Large intestine (tissue), 3 donors: ENCODE data around the gene TUBA8. TPM values are rescaled to one million over a fixed set of nuclear protein-coding genes. Genes with fewer than 3 reads are reported as not detected.
"Not testable (repeated sequence)": the region's sequence is repeated elsewhere in the genome, so short reads cannot be mapped to it uniquely, and the experiment has no call there.

Experiments
- DNase-seq, 2 donors: peaks; one replicate each; pipeline versions ENCODE4 v3.0.0 to v3.0.0-alpha.2; 2013
- H3K27ac ChIP-seq: one replicate; pipeline ENCODE4 v1.5.1; 2013; ENCODE audit warnings: low read length
- H3K27me3 ChIP-seq: 2 replicates; pipeline ENCODE4 v1.6.1; 2013; ENCODE audit warnings: low read length; ENCODE audit not compliant: control insufficient read depth, insufficient read depth
- H3K36me3 ChIP-seq: 2 replicates; pipeline ENCODE4 v1.6.1; 2013; ENCODE audit warnings: low read length; ENCODE audit not compliant: control insufficient read depth, insufficient read depth
- H3K4me1 ChIP-seq: one replicate; pipeline ENCODE4 v1.6.1; 2013; ENCODE audit warnings: low read length; ENCODE audit not compliant: control insufficient read depth, insufficient read depth
- H3K4me3 ChIP-seq: one replicate; pipeline ENCODE4 v1.5.1; 2013; ENCODE audit warnings: low read length
- H3K9me3 ChIP-seq: one replicate; pipeline ENCODE4 v1.6.1; 2013; ENCODE audit warnings: mild to moderate bottlenecking, low read depth, low read length, moderate library complexity; ENCODE audit not compliant: control insufficient read depth
- WGBS: methylation state at CpG from one replicate; pipeline ENCODE4 v1.1.5; 2013; ENCODE audit warnings: low lambda C conversion rate; ENCODE audit not compliant: insufficient coverage; 5-methylcytosine and 5-hydroxymethylcytosine counted together
- polyA plus RNA-seq: library from polyadenylated mRNA; unstranded; fragments of 120-200 nt; gene quantifications from one replicate; pipeline ENCODE4 v1.2.1, GENCODE V29; 2013

The TUBA8 gene
- polyA plus RNA-seq, 1 donor, result 1.9 TPM

- 94% methylated on average over 3 of the region's 15 CpGs for WGBS
- no peak for DNase-seq
- Histone ChIP-seq H3K9me3 (no peaks in the 10 kb centered on the region), H3K36me3 (no peaks in the 10 kb centered on the region), H3K27me3 (peaks cover 18% of the 10 kb centered on the region), H3K4me1 (peaks cover 5% of the 10 kb centered on the region), H3K4me3 (no peak overlapping the region), H3K27ac (no peak overlapping the region)
Observed at GRCh38 chr22:18114976-18115652, 4.5 kb downstream of the TUBA8 start.

GRCh38 chr22:18115906-18116371, 5.3 kb downstream of the TUBA8 start:
- H3K4me1 ChIP-seq, result peaks cover 3% of the 10 kb centered on the region
- no CpG with 5 or more reads among the region's 8 CpGs for WGBS
- no peak for DNase-seq
- H3K27me3 ChIP-seq, result peaks cover 10% of the 10 kb centered on the region
- H3K27ac ChIP-seq, result no peak overlapping the region
- H3K4me3 ChIP-seq, result no peak overlapping the region
- no peaks in the 10 kb centered on the region for H3K9me3 ChIP-seq
- no peaks in the 10 kb centered on the region for H3K36me3 ChIP-seq

DNA sequence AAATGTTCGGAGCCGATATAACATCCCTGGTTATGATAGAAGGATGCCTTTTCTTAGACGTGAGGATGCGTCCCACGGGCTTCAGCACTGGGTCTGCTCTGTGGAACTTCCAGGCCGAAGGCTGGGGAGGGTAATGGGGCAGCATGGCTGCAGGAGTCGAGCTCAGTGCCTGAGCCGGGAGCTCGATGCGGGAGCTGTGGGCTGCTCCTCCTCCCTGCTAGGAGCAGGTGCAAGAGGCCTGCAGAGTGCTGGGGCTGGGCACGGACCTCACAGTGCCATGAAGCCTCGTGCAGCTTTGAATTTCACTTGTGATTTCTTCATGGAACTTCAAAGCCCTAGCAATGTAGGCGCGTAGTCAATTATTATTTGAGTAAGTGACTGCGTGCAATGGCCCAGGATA, 6.0 kb downstream of the TUBA8 start:
- H3K27me3 ChIP-seq, result peaks cover 3% of the 10 kb centered on the region
- H3K9me3 ChIP-seq, result no peaks in the 10 kb centered on the region
- no peaks in the 10 kb centered on the region for H3K4me1 ChIP-seq
- WGBS, result no CpG with 5 or more reads among the region's 15 CpGs
- H3K27ac ChIP-seq, result no peak overlapping the region
- H3K4me3 ChIP-seq, result no peak overlapping the region
- no peaks in the 10 kb centered on the region for H3K36me3 ChIP-seq
- no peak for DNase-seq

DNA sequence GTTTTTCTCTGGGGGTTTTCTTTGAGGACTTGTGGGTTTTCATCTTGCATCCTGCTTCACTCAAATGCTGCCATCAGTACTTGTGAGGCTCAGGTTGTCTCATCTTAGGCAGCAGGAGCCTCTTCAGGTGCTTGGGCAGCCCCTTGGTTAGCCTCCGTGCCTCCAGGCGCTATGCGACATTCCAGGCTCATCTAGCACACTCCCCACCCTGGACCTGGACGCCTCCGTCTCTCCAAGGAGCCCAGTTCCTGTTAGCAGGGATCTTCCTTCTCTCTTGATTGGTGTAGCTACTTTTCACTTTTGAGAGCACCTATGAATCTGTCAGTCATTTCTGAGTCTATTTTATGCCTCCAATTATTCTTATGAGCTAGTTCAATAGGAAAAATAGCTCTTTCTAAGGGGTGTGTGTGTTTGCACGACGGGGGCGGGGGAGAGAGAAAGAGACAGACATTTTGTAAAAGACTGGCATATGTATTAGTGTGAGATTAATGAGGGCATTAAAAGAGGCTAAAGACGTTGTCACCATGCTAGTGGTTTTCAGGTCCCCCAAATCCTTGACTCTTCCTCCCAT, 7.8 kb downstream of the TUBA8 start:
- H3K9me3 ChIP-seq, result no peaks in the 10 kb centered on the region
- H3K27me3 ChIP-seq, result no peaks in the 10 kb centered on the region
- H3K4me1 ChIP-seq, result no peaks in the 10 kb centered on the region
- 90% methylated on average over 2 of the region's 9 CpGs for WGBS
- H3K27ac ChIP-seq, result no peak overlapping the region
- no peak for DNase-seq
- no peaks in the 10 kb centered on the region for H3K36me3 ChIP-seq
- H3K4me3 ChIP-seq, result no peak overlapping the region

- no peaks in the 10 kb centered on the region for H3K27me3 ChIP-seq
- no peak for DNase-seq
- no CpG with 5 or more reads among the region's 18 CpGs for WGBS
- H3K4me3 ChIP-seq, result no peak overlapping the region
- H3K27ac ChIP-seq, result no peak overlapping the region
- H3K36me3 ChIP-seq, result no peaks in the 10 kb centered on the region
- no peaks in the 10 kb centered on the region for H3K9me3 ChIP-seq
- H3K4me1 ChIP-seq, result no peaks in the 10 kb centered on the region
Observed at GRCh38 chr22:18119409-18120110, 9.0 kb downstream of the TUBA8 start.

- no peaks in the 10 kb centered on the region for H3K4me1 ChIP-seq
- DNase-seq, result no peak
- no peaks in the 10 kb centered on the region for H3K9me3 ChIP-seq
- no peaks in the 10 kb centered on the region for H3K27me3 ChIP-seq
- H3K27ac ChIP-seq, result no peak overlapping the region
- H3K4me3 ChIP-seq, result no peak overlapping the region
- WGBS, result no CpG with 5 or more reads among the region's 4 CpGs
- H3K36me3 ChIP-seq, result no peaks in the 10 kb centered on the region
Observed at GRCh38 chr22:18120857-18121256, 10.2 kb downstream of the TUBA8 start.

DNA sequence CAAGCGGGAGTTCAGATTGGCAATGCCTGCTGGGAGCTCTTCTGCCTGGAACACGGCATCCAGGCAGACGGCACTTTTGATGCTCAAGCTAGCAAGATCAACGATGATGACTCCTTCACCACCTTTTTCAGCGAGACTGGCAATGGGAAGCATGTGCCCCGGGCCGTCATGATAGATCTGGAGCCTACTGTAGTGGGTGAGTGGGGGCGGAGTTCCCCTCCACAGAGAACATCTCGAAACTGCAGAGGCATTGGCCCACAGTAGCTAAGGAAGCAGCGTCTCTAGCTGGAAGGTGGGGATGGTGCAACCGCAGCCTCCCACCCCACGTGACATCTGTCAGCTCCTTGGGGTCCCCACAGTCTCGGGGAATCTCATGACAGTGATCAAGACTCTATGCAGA, 10.9 kb downstream of the TUBA8 start:
- Histone ChIP-seq H3K4me3 (no peak overlapping the region), H3K4me1 (no peaks in the 10 kb centered on the region), H3K27ac (no peak overlapping the region), H3K36me3 (no peaks in the 10 kb centered on the region), H3K27me3 (no peaks in the 10 kb centered on the region), H3K9me3 (no peaks in the 10 kb centered on the region)
- WGBS, result no CpG with 5 or more reads among the region's 13 CpGs
- DNase-seq, result no peak

GRCh38 chr22:18121954-18122554, 11.4 kb downstream of the TUBA8 start:
- no peak overlapping the region for H3K4me3 ChIP-seq
- DNase-seq, result no peak
- no peak overlapping the region for H3K27ac ChIP-seq
- H3K9me3 ChIP-seq, result no peaks in the 10 kb centered on the region
- no peaks in the 10 kb centered on the region for H3K27me3 ChIP-seq
- no peaks in the 10 kb centered on the region for H3K4me1 ChIP-seq
- peaks cover 3% of the 10 kb centered on the region for H3K36me3 ChIP-seq
- no CpG with 5 or more reads among the region's 5 CpGs for whole genome bisulfite sequencing

DNA sequence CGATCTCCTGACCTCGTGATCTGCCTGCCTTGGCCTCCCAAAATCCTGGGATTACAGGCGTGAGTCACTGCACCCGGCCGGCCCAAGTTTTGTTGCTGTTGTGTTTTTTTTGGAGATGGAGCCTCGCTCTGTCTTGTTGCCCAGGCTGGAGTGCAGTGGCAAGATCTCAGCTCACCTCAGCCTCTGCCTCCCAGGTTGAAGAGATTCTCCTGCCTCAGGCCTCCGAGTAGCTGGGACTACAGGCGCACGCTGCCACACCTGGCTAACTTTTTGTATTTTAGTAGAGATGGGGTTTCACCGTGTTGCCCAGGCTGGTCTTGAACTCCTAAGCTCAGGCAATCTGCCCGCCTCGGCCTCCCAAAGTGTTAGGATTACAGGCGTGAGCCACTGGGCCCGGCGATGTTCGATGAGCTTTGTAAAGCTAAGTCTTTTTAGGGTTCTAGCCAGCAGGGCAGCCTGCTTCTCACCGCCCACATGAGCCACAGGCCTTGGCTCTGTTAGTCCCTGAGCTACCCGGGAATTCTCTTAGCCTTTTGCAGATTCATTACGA, 12.9 kb downstream of the TUBA8 start:
- not testable (repeated sequence) for H3K36me3 ChIP-seq, H3K9me3 ChIP-seq, H3K4me3 ChIP-seq, H3K27ac ChIP-seq, DNase-seq, H3K27me3 ChIP-seq, H3K4me1 ChIP-seq
- WGBS, result no CpG with 5 or more reads among the region's 19 CpGs

GRCh38 chr22:18126606-18127005, 16.0 kb downstream of the TUBA8 start:
- no peak for DNase-seq
- Histone ChIP-seq H3K4me3 (no peak overlapping the region), H3K27me3 (no peaks in the 10 kb centered on the region), H3K4me1 (no peaks in the 10 kb centered on the region), H3K27ac (no peak overlapping the region), H3K36me3 (peaks cover 8% of the 10 kb centered on the region), H3K9me3 (no peaks in the 10 kb centered on the region)
- WGBS, result no CpG with 5 or more reads among the region's 18 CpGs
